ENCODE measurements around the gene SEMA3B.

DNA sequence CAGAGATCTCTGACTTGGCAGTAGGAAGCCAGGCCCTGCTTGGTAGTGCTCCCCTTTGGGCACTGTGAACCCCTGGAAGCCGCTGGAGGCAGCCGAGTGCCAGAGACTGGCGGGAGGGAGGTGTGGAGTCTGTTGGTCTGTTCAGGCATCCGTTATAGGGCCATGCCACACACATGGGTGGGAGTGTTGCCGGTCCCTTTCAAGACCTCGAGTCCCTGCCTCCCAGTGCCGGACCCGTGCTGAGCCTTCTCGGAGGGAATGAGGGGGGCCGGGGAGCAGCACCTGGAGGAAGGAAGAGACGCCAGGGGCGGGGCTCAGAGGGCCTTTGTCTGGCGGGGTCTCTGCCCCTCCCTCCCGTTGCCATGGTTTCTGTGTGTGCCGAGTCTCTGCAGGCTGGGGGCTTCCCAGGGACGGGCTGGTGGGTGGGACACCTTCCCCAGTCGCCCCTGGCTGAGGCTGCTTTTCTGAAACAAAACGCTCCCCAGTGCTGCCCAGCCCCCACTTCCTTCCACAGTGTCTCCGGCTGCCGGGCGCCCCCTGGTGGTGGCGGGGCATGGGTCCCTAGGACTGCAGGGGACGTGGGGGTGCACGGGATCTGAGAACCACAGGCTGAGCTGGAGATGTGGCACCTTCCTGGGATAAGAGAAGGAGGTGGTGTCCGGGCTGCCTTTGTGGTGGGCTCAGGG, 23.0 kb upstream of the SEMA3B start:
- TF ChIP-seq GATA3 (IDR thresholded peaks at IDR 0.05; ENCODE audit: low read depth, low read length) (no peak), GATA2 (IDR thresholded peaks at IDR 0.05; ENCODE audit: low read depth, low read length) (no peak)

Measured in SH-SY5Y (cell line).